Cardiac fibroblast (primary cell): ENCODE results near the gene OGG1.

Experiments used
- DNase-seq, 2 donors: peaks; one replicate each; pipeline versions ENCODE4 v3.0.0 to v3.0.0-alpha.2; 2010; ENCODE audit warnings: low read depth in 2 of 2
- H3K4me3 ChIP-seq, 2 donors: replicated peaks in 1 of 2; 1 replicate in 1 of 2; 2 replicates in 1 of 2; pipeline ENCODE4 v1.5.1; 2011; ENCODE audit warnings: low read depth in 2 of 2, low read length in 2 of 2, mild to moderate bottlenecking in 2 of 2, moderate library complexity in 1 of 2
- CTCF ChIP-seq: IDR thresholded peaks from one replicate; pipeline ENCODE4 v1.5.1; 2011; ENCODE audit warnings: low read depth, mild to moderate bottlenecking, low read length, inconsistent platforms

Gene OGG1

GRCh38 chr3:9749645-9750555 lies at the start of gene OGG1:
Gene OGG1 (plus strand): TSS chr3:9749952. CDS start chr3:9750287, 335 bp downstream.
- TF ChIP-seq CTCF: no peak
- DNase-seq: peak; percentile 99
- peak within 1 kb of the TSS; percentile 71 to 82 for H3K4me3 ChIP-seq

GRCh38 chr3:9700536-9700935 lies 49.2 kb upstream of the OGG1 start:
- H3K4me3 ChIP-seq: no peak overlapping the region
- DNase-seq: peak in 1 of 2 donors; percentile 4
- no peak for TF ChIP-seq CTCF

GRCh38 chr3:9701006-9701405 lies 48.7 kb upstream of the OGG1 start:
- no peak for TF ChIP-seq CTCF
- no peak overlapping the region for H3K4me3 ChIP-seq
- no peak for DNase-seq

GRCh38 chr3:9701711-9702110 lies 48.0 kb upstream of the OGG1 start:
- no peak for TF ChIP-seq CTCF
- no peak overlapping the region for H3K4me3 ChIP-seq
- no peak for DNase-seq

- no peak for TF ChIP-seq CTCF
- no peak overlapping the region for H3K4me3 ChIP-seq
- no peak for DNase-seq
Observed at GRCh38 chr3:9703240-9703639, 46.5 kb upstream of the OGG1 start.

GRCh38 chr3:9703736-9704346 lies 45.9 kb upstream of the OGG1 start, which contains the start of gene CPNE9:
Gene CPNE9 (plus strand): TSS chr3:9703833. CDS start chr3:9703997, 164 bp downstream.
- H3K4me3 ChIP-seq: peak within 1 kb of the TSS; percentile 27 to 32
- no peak for DNase-seq
- TF ChIP-seq CTCF: no peak
